GDM1 (cell line): ENCODE measurements around the gene THRB.
"Not testable (repeated sequence)": the region's sequence is repeated elsewhere in the genome, so short reads cannot be mapped to it uniquely, and the experiment has no call there.

Experiments used
- DNase-seq: peaks from one replicate; lab custom pipeline; 2025; lab: John Stamatoyannopoulos, UW

THRB gene

DNA sequence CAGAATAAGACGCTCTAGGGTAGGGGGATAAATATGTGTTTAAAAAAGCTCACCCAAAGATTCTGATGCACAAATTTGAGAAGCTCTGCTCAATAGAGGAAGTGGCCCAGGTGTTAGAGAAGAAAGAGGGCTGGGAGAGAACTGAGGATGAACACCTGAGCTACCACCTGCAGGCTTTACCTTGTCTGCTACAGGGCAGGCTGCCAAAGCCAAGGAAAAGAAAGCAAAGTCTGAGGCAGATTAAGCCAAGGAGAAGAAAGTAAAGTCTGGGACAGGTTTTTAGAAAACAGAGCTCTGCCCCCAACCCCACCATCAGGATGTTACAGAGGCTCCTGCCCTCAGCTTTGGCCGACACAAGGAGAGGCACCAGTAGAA is 92.9 kb downstream of the THRB start:
- DNase-seq: no peak

DNA sequence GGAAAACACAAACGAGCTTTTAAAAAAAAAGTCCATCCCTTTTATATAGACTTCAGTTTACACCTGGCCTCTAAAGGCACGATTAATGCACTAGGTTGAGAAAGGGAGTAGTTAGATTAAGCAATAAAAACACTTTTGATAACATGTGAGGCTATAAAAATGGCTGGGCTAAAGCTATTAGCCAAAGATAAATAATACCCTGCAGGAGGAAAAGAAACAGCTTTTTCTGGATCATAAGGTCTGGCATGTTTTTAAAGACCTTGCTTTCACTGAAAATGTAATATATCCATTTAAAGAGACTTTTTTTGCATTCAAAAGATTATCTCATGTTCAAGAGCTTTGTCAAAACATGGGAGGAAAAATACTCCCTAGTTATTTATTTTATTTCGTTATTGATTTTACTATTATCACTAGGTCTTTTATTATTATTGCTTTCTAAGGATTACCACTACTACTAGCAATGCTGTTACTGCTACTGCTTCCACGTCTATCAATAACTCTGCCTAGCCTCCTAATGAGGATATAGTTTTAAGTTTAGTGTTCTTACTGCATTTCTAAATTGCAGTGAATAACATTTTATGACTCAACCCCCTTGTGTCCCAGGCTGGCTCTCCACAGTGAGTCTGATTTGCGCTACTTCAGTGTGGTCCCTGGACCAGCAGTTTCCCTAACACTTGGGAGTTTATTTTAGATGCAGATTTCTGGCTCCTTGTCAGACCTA is 93.4 kb downstream of the THRB start:
- no peak for DNase-seq

DNA sequence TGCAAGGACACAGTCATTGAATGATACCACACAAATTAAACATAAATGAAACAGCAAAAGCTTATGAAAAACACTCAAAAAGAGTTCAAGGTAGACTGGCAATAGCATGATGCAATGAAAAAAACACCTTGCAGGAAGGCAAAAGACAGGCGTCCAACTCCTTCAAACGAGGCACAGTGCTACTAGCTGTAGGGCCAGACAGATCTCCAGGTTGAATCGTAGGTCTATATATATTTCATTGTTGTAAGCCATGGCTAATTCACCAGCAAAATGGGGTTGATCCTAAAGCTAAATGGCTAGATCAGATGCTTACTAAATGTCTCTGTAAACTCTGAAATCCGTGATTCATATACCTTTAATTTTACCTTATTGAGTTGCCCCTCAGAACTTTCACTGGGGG is 94.2 kb downstream of the THRB start:
- DNase-seq: no peak

DNA sequence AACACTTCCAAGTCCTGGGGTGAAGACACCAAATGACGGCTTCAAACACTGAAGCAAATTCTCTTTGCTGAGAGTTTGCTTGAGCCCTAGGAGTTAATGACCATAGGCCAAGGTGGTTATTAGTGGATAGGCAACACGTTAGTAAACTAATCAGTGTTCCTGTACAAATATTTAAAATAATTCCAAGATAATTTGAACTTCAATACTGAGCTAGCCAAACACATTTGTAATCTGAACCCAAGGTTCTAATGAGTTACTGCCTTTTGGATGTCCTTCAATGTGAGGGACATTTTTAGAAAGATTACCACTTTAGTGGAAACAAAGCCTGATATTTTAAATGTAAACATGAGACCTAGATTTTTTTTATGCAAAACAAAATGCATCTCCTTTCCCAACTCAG is 94.6 kb downstream of the THRB start:
- no peak for DNase-seq

DNA sequence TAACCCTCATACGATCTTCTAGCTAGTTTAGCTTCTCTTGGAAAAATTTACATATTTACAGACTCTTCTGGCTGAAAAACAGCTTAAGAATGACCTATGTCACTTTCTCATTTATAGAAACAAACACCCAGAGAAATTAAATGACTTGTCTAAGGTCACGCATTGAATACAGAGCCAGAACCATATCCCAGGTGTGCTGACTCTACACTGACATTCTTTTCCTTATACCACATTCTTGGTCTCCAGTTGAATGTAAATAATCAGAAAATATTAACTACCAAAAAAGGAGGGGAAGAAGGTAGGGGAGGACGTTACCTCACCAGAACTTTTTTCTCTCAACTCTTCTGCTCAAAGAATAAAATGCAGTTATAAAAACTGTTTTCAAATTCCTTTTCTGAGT is 95.0 kb downstream of the THRB start:
- no peak for DNase-seq

DNA sequence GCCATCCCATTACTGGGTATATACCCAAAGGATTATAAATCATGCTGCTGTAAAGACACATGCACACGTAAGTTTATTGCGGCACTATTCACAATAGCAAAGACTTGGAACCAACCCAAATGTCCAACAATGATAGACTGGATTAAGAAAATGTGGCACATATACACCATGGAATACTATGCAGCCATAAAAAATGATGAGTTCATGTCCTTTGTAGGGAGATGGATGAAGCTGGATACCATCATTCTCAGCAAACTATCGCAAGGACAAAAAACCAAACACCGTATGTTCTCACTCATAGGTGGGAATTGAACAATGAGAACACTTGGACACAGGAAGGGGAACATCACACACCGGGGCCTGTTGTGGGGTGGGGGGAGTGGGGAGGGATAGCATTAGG is 95.9 kb downstream of the THRB start:
- not testable (repeated sequence) for DNase-seq

DNA sequence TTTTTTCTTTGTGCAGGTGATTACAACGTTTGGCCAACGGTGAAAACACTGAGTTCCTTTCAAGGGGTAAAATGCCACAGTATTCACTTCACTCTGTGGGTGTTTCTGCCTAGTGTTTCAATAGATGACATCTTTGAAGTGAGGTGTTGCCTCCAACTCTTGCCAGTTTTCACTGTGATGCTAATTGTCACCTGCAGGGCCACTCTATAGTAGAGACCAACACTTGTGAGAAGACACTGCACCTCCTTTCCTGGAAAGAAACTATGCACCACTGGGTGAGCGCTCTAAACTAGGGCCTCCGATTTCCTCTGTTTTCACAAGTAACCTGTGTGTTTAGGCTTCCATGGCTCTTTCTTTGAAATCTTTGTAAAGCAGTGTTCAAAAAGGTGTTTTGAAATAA is 98.3 kb downstream of the THRB start:
- no peak for DNase-seq

DNA sequence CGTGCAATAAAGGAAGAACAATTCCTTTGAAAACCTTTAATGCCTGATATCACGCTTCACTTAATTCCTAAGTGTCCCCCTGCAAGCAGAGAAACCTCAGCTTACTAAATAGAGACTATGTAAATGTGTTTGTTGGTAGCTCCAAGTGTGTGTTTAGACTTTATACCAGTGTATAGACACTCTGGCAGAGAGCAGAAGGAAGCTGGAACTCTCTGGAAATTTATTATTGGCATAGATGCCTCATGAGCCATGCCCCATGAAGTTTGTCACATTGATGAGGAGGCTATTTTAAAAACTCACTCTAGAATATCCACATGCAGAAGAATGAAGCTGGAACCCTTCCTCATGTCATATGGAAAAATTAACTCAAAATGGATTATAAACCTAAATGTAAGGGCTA is 99.9 kb downstream of the THRB start:
- no peak for DNase-seq

DNA sequence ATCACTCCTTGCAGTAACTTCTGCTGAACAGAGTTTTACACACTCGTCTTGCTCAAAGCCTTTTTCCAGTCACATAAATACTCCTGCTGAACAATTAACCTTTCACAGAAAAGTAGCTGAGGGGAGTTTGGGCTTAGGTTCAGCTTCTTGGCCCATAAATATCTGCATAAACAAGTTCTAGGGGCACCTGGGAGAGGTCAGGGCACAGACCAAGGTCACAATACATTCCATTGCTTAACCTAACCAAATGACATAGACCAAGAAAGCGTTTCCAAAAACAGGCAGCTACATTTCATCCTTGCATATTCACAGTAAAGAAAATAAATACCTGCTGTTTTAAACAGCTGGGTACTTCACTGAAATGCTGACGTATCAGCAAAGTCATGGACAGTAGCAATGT is 101.3 kb downstream of the THRB start:
- DNase-seq: no peak

DNA sequence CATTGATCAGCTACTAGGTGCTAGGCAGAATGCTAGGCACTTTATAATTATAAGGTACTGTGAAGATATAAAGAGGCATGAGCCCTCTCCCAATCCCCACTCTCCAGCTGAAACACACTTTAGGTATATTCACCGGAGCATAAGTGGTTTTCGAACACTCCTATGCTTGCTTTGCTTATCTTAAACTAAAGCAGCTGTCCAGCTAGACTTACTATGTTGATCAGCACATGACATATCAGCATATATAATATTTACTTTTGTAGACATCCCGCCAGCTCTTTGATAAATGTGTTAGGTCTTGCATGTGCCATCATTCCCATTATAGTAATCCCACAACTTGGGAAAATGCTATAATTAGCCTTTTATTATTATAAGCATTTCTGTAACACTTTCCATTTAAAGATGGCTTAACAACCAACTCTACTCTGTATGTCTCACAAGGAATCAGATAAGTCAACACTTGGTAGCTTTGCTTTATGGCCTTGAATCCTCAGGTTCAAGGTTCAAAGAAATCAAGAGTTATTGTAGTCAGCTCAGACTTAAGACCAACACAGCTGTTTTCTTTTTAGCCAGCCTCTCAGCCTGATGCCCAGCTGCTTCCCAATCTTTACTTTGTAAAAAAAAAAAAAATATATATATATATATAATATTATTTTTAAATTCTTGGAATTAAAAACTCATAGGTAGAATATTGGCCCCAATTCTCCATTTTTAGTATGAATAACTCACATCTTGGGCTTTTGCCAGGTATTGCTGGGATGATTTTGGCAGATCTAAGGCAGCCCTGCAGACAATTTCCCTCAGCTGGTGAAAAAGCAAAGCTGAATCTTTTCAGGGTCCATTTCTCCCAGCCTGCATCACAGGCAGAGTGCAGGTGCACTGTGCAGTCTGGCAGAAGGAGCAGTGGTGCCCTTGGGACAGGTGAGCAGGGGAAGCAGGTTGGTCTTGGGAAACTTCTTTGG is 104.2 kb downstream of the THRB start:
- DNase-seq: no peak

DNA sequence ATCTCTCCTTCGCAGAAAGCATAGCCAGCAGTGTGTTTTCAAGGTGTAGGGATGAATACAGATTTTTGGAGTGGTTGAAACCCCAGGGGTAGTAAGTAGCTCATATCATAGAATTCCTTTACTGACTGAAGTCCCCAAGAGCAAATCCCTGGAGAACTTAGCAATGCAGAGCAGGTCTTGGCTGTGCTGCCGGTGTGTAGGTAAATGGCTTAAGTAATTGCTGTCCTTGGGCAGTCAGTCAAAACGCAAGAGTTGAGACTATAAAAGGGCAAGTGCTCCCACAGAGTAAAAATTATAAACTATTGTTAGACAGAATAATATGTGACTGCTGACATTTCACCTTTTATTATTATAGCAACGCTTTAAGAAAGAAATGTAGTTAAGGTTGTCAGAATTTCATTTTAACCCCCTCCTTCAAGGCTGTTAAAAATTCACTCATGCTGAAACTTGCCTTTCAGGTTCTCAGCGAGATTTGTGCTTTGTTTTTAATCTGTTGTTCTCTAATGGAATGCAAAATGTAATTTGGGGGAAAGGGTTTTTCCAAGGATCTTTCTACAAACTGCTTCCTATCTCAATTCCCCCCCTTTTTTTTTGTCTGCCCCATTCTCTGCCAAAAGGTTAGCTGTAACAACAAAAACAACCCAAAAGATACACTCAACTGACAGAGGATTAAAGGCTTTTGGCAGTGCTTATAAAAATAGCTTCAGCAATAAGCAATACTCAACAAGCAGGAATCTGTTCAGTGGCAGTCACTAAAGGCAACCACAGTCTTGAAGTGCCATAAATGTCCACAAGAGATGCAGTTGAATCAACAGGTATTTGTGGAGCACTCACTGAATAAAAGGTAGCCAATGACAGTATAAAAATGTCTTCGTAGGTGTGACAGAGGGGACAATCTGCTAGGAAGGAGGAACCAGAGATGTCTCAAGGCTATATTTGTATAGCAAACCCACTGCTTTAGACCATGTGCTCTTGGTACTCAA is 105.3 kb downstream of the THRB start:
- DNase-seq: no peak

DNA sequence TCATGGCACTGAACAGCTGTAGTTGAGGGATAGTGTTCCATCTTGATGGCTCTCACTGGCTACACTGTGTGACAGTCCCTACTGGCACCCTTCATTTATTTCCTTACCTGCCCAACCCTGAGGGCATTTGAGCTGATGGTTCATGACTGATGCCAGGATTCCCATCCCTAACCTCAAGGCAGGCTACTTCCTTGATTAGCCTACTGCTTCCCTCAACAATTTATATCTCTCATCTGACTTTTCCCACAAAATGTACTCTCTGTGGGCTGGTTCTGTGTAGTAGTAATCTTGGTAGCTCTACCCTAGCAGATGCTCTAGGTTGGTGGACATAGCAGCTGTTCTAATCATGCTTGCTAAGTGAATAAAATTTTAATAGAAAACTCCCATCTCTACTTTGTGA is 106.0 kb downstream of the THRB start:
- DNase-seq: no peak

DNA sequence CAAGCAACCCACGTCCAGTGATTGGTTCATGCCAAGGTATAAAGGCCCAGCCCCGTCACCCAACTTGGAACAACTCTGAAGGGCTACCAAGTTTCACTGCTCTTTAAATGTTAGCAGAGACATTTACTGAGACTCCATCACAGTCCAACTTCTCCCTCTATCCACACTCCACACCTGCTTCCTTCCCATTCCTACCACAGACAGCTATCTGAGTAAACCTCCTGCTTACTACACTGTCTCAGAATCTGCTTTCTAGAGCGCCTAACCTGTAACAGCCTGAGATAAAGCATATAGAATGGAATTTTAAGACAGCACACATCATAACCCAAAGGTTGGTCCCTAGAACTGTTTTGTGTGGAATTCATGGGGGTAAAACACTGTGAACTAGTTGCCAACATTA is 106.5 kb downstream of the THRB start:
- DNase-seq: no peak

DNA sequence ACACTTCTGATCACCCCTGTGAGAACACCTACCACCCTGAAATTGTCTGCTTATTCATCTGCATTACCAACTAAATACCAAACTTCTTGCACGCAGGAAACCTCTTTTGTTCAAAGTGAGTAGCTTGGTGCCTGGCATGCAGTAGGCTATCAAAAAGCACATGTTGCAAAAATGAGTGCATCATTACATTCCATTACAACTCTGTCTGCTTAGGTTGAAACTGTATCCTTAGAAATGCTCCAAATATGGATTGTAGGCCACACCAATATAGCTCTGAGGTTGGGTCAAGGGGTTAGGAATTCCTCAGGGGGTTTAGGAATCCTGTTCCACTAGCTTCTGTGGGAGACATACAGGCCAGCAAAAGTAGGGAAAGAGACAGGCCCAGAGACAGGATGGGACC is 107.2 kb downstream of the THRB start:
- DNase-seq: no peak

DNA sequence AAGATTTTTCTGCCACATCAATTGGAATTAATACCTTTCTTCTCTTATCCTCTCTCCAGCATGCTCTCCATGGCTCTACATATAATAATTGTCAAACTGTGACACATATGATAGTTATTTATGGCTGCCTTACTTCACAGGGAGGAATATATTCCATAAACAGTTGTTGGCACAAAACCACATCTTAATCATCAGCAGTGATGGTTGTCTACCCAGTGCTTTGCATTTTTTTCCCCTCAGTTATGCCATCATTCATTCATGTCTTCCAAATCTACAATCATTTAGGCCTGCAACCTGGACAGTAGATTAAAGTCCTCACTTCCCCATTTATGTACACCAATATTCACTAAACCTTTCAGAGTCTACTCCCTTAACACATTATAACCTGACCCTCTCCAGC is 107.7 kb downstream of the THRB start:
- DNase-seq: no peak

DNA sequence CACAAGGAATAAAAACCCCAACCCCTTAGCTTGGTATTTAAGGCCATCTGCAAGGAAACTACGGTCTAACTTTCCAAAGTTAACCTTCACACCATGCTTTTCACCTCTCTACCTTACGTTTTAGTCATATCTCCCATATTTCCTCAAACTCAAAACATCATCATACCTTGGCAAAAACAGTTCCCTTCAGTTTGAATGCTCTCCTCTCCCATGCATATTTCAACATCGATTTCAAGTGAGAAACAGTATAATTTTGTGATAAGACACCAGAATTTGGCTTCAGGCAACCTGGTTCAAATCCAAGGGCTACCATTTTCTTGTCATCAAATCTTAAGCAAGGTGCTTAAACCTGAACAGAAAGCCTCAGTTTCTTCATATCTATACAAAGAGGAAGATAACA is 108.2 kb downstream of the THRB start:
- DNase-seq: no peak

DNA sequence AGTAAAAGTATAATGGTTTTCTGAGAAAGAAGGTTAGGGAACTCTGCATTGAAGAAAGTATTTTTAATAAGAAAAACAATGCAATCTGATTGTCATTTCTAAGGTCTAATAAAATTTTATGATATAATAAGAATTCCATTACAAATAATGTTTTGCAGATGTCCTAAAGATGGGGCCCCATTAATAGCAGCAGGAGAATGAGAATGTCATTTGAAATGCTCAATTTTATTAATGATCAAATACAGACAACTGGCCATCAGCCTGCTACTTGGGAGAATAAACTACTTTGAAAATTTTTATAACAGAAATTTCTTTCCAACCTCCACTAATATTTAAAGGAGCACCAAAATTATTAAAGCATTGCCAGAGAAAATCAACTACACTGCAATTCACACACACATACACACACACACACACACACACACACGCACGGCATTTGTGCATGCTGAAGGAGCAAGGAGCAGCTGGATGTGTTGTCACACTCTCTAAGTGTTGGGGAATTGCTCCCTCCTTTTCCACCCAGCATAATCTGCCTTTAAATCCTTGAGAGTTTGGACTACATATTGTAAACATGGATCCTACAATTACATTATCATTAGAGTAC is 109.5 kb downstream of the THRB start:
- no peak for DNase-seq

DNA sequence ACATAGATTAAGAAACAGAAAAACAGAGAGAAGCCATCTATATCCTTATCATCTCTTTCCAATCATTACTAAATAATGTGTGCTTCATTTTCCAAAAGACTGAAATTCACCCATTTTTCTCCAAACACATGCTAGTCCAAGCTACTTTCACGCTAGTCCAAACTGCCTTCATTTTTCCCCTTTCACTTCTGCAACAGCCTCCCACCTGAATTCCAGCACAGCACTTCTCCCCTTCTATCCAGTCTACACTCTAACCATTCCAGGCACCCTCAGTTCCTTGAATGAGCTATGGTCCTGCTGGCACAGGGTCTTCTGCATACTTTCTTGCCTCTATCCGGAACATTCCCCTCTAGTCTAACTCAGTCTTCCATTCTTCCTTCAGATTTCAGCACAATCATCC is 112.0 kb downstream of the THRB start:
- no peak for DNase-seq

DNA sequence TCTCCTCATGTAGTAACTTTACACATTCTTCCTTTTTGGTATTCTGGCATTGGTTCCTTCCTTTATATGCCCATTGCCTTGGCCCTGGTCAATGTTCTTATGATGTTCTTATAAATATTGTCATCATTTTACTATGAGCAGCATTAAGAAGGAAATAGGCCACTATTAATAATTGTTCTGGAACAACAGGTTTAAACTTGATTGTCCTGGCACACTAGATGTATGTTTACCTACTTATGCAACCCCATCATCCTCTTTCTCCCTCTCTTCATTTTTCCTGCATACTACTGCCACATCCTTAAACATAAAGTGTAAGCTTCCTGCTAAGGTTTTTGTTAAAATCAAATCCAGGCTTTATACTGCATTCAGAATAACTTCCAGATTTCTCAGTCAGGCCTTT is 114.7 kb downstream of the THRB start:
- no peak for DNase-seq

DNA sequence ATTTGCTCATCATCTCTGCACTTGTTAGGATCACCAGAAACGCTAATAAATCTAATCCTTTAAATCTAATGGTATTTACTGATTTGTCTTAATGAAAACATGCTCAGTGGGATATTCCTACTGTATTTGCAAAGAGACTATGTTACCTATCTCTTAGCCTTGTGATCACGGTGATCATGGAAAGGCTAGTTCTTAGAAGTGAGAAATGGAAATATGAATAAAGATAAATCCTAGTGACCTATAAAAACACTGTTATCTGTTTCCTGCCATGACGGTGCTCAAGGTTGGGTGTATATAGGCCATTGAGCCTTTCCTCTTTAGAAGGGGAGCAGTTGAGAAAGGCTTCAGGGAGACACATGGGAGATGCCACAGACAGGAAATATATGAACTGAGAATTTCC is 116.3 kb downstream of the THRB start:
- no peak for DNase-seq

DNA sequence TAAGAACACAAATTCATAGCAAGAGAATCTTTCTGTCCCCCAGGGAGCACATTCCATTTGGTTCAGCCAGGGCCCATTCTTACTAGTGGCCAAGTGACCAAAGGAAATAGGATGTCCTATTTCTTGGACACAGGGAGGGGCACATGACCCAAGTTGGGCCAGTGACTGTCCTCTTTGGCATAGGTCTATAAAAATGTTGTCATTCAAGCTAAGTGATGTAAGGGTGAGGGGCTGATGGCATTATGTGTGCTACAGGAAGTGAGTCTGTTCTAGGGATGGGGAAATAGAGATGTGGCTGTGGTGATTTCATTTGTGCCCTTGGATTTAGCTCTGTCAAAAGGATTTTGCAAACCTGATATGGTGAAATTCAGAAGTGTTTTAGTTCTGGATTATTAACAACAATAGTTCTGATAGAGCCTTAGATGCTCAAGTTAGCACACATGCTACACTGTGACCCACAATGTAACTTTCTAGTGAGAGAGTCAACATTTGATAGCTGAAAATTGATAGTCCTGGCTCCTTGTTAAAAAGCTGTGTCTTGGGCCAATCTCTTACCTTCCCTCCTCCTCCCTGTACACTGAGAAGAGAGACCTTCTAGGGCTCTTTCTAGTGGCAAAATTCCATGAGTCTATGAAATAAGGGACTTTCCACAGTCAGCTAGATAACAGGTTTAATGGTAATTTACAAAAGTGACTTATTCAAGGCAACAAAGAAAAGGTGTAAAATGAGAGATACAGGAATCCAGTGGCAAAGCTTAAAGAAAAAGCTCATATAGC is 117.2 kb downstream of the THRB start:
- DNase-seq: no peak
